ENCODE results near the gene FOXRED2.

The FOXRED2 gene

GRCh38 chr22:36548606-36549005 lies 41.8 kb upstream of the FOXRED2 start:
- Histone ChIP-seq H3K36me3 (ENCODE audit: control insufficient read depth, insufficient read depth, low read length) (no peaks in the 10 kb centered on the region), H3K4me1 (ENCODE audit: control insufficient read depth, low read depth, low read length) (no peaks in the 10 kb centered on the region), H3K4me2 (ENCODE audit: low read length) (no peak overlapping the region), H3K27ac (ENCODE audit: low read depth, low read length) (no peak overlapping the region), H2BK15ac (replicated peaks; ENCODE audit: low read depth) (no peak overlapping the region), H3K18ac (ENCODE audit: low read length) (no peak overlapping the region), H3K4ac (ENCODE audit: low read depth, low read length) (peak overlapping the region; percentile 17), H3K79me1 (ENCODE audit: low read length) (no peaks in the 10 kb centered on the region), H2BK120ac (ENCODE audit: low read depth, low read length) (no peak overlapping the region), H3K79me2 (ENCODE audit: control insufficient read depth, insufficient read depth, low read length) (no peaks in the 10 kb centered on the region), H3K23ac (ENCODE audit: low read length) (no peak overlapping the region), H3K4me3 (ENCODE audit: low read length) (no peak overlapping the region), H2BK5ac (ENCODE audit: low read length) (no peak overlapping the region), H2AK5ac (ENCODE audit: low read length) (no peak overlapping the region), H3K56ac (ENCODE audit: low read length) (peak overlapping the region; percentile 39), H3K9ac (ENCODE audit: low read length) (peak overlapping the region; percentile 8), H4K5ac (ENCODE audit: low read length) (no peak overlapping the region), H3K27me3 (ENCODE audit: insufficient read depth, low read length, poor library complexity) (no peaks in the 10 kb centered on the region), H4K8ac (ENCODE audit: low read depth, low read length) (no peak overlapping the region)
- no CpG with 5 or more reads among the region's 14 CpGs for WGBS (ENCODE audit: extremely low coverage, insufficient coverage, low lambda C conversion rate)
- DNase-seq: peak; percentile 35

DNA sequence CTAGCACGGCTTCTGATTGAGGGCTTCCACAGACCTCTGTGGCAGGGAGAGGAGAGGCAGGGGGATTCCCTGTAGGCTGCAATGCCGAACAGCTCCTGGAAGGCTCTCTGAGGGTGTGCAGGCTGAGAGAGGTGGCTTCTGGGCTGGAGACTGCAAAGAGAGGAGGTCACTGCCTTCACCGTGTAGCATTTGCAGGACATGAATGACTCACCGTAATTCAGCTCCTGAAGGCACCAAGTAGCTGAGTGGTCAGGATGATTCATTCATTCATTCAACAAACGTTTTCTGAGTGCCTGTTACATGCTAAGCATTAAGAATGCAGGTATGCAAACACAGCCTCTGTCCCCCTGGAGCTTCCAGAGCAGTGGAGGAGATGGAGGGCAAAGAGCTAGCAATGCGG lies 40.1 kb upstream of the FOXRED2 start:
- no peak overlapping the region for H3K4me2 ChIP-seq (ENCODE audit: low read length)
- H2BK15ac ChIP-seq (replicated peaks; ENCODE audit: low read depth): no peak overlapping the region
- no peak overlapping the region for H4K5ac ChIP-seq (ENCODE audit: low read length)
- H3K79me2 ChIP-seq (ENCODE audit: control insufficient read depth, insufficient read depth, low read length): no peaks in the 10 kb centered on the region
- no peak overlapping the region for H3K56ac ChIP-seq (ENCODE audit: low read length)
- H3K79me1 ChIP-seq (ENCODE audit: low read length): no peaks in the 10 kb centered on the region
- H3K4ac ChIP-seq (ENCODE audit: low read depth, low read length): no peak overlapping the region
- H3K23ac ChIP-seq (ENCODE audit: low read length): no peak overlapping the region
- no peak overlapping the region for H2BK120ac ChIP-seq (ENCODE audit: low read depth, low read length)
- H3K4me1 ChIP-seq (ENCODE audit: control insufficient read depth, low read depth, low read length): no peaks in the 10 kb centered on the region
- no CpG with 5 or more reads among the region's 6 CpGs for WGBS (ENCODE audit: extremely low coverage, insufficient coverage, low lambda C conversion rate)
- H3K27ac ChIP-seq (ENCODE audit: low read depth, low read length): no peak overlapping the region
- H3K27me3 ChIP-seq (ENCODE audit: insufficient read depth, low read length, poor library complexity): no peaks in the 10 kb centered on the region
- no peak overlapping the region for H2AK5ac ChIP-seq (ENCODE audit: low read length)
- DNase-seq: peak; percentile 85
- H3K9ac ChIP-seq (ENCODE audit: low read length): no peak overlapping the region
- H3K4me3 ChIP-seq (ENCODE audit: low read length): no peak overlapping the region
- no peak overlapping the region for H3K18ac ChIP-seq (ENCODE audit: low read length)
- no peak overlapping the region for H4K8ac ChIP-seq (ENCODE audit: low read depth, low read length)
- H2BK5ac ChIP-seq (ENCODE audit: low read length): no peak overlapping the region
- H3K36me3 ChIP-seq (ENCODE audit: control insufficient read depth, insufficient read depth, low read length): no peaks in the 10 kb centered on the region

- no peaks in the 10 kb centered on the region for H3K27me3 ChIP-seq (ENCODE audit: insufficient read depth, low read length, poor library complexity)
- no peak overlapping the region for H3K4me3 ChIP-seq (ENCODE audit: low read length)
- no peak overlapping the region for H2BK15ac ChIP-seq (replicated peaks; ENCODE audit: low read depth)
- H3K23ac ChIP-seq (ENCODE audit: low read length): no peak overlapping the region
- no peaks in the 10 kb centered on the region for H3K36me3 ChIP-seq (ENCODE audit: control insufficient read depth, insufficient read depth, low read length)
- WGBS (ENCODE audit: extremely low coverage, insufficient coverage, low lambda C conversion rate): no CpG with 5 or more reads among the region's 23 CpGs
- no peak overlapping the region for H2AK5ac ChIP-seq (ENCODE audit: low read length)
- H3K4me1 ChIP-seq (ENCODE audit: control insufficient read depth, low read depth, low read length): no peaks in the 10 kb centered on the region
- peak; percentile 90 for DNase-seq
- H3K79me1 ChIP-seq (ENCODE audit: low read length): no peaks in the 10 kb centered on the region
- H3K18ac ChIP-seq (ENCODE audit: low read length): no peak overlapping the region
- no peak overlapping the region for H3K9ac ChIP-seq (ENCODE audit: low read length)
- no peak overlapping the region for H2BK120ac ChIP-seq (ENCODE audit: low read depth, low read length)
- H3K4ac ChIP-seq (ENCODE audit: low read depth, low read length): no peak overlapping the region
- H4K5ac ChIP-seq (ENCODE audit: low read length): no peak overlapping the region
- no peak overlapping the region for H3K27ac ChIP-seq (ENCODE audit: low read depth, low read length)
- H3K79me2 ChIP-seq (ENCODE audit: control insufficient read depth, insufficient read depth, low read length): no peaks in the 10 kb centered on the region
- peak overlapping the region; percentile 69 for H3K56ac ChIP-seq (ENCODE audit: low read length)
- H3K4me2 ChIP-seq (ENCODE audit: low read length): no peak overlapping the region
- no peak overlapping the region for H4K8ac ChIP-seq (ENCODE audit: low read depth, low read length)
- H2BK5ac ChIP-seq (ENCODE audit: low read length): no peak overlapping the region
Measured at GRCh38 chr22:36546092-36546804, 39.4 kb upstream of the FOXRED2 start.

- Histone ChIP-seq H3K4me3 (ENCODE audit: low read length) (no peak overlapping the region), H3K36me3 (ENCODE audit: control insufficient read depth, insufficient read depth, low read length) (no peaks in the 10 kb centered on the region), H3K79me1 (ENCODE audit: low read length) (no peaks in the 10 kb centered on the region), H2AK5ac (ENCODE audit: low read length) (no peak overlapping the region), H2BK120ac (ENCODE audit: low read depth, low read length) (no peak overlapping the region), H3K4me2 (ENCODE audit: low read length) (no peak overlapping the region), H4K5ac (ENCODE audit: low read length) (no peak overlapping the region), H3K23ac (ENCODE audit: low read length) (no peak overlapping the region), H3K4me1 (ENCODE audit: control insufficient read depth, low read depth, low read length) (no peaks in the 10 kb centered on the region), H4K8ac (ENCODE audit: low read depth, low read length) (no peak overlapping the region), H3K4ac (ENCODE audit: low read depth, low read length) (no peak overlapping the region), H3K18ac (ENCODE audit: low read length) (no peak overlapping the region), H3K27ac (ENCODE audit: low read depth, low read length) (no peak overlapping the region), H2BK5ac (ENCODE audit: low read length) (no peak overlapping the region), H3K27me3 (ENCODE audit: insufficient read depth, low read length, poor library complexity) (no peaks in the 10 kb centered on the region), H3K56ac (ENCODE audit: low read length) (no peak overlapping the region), H2BK15ac (replicated peaks; ENCODE audit: low read depth) (no peak overlapping the region), H3K79me2 (ENCODE audit: control insufficient read depth, insufficient read depth, low read length) (no peaks in the 10 kb centered on the region), H3K9ac (ENCODE audit: low read length) (no peak overlapping the region)
- no CpG with 5 or more reads among the region's 11 CpGs for WGBS (ENCODE audit: extremely low coverage, insufficient coverage, low lambda C conversion rate)
- DNase-seq: no peak
Measured at GRCh38 chr22:36544107-36544620, 37.3 kb upstream of the FOXRED2 start.

GRCh38 chr22:36541831-36542411 lies 35.1 kb upstream of the FOXRED2 start:
- H4K5ac ChIP-seq (ENCODE audit: low read length): no peak overlapping the region
- no CpG with 5 or more reads among the region's 9 CpGs for WGBS (ENCODE audit: extremely low coverage, insufficient coverage, low lambda C conversion rate)
- no peak overlapping the region for H3K56ac ChIP-seq (ENCODE audit: low read length)
- DNase-seq: no peak
- H3K27ac ChIP-seq (ENCODE audit: low read depth, low read length): no peak overlapping the region
- no peak overlapping the region for H2BK5ac ChIP-seq (ENCODE audit: low read length)
- H2AK5ac ChIP-seq (ENCODE audit: low read length): no peak overlapping the region
- no peak overlapping the region for H3K23ac ChIP-seq (ENCODE audit: low read length)
- no peak overlapping the region for H2BK120ac ChIP-seq (ENCODE audit: low read depth, low read length)
- no peak overlapping the region for H3K18ac ChIP-seq (ENCODE audit: low read length)
- no peak overlapping the region for H3K9ac ChIP-seq (ENCODE audit: low read length)
- no peak overlapping the region for H3K4me3 ChIP-seq (ENCODE audit: low read length)
- H3K4me1 ChIP-seq (ENCODE audit: control insufficient read depth, low read depth, low read length): no peaks in the 10 kb centered on the region
- H3K79me2 ChIP-seq (ENCODE audit: control insufficient read depth, insufficient read depth, low read length): no peaks in the 10 kb centered on the region
- H2BK15ac ChIP-seq (replicated peaks; ENCODE audit: low read depth): no peak overlapping the region
- no peak overlapping the region for H3K4ac ChIP-seq (ENCODE audit: low read depth, low read length)
- no peaks in the 10 kb centered on the region for H3K27me3 ChIP-seq (ENCODE audit: insufficient read depth, low read length, poor library complexity)
- no peaks in the 10 kb centered on the region for H3K79me1 ChIP-seq (ENCODE audit: low read length)
- no peak overlapping the region for H4K8ac ChIP-seq (ENCODE audit: low read depth, low read length)
- H3K4me2 ChIP-seq (ENCODE audit: low read length): no peak overlapping the region
- H3K36me3 ChIP-seq (ENCODE audit: control insufficient read depth, insufficient read depth, low read length): no peaks in the 10 kb centered on the region
